Measurements from ENCODE around the gene SOD2. TPM values are rescaled to one million over a fixed set of nuclear protein-coding genes. Genes with fewer than 3 reads are reported as not detected.

The SOD2 gene
- total and polyA plus RNA-seq, 2 of the 13 experiments (the other 11 are each of a cell fraction or from before 2014, with no cell fraction given): 304 to 309 TPM

DNA sequence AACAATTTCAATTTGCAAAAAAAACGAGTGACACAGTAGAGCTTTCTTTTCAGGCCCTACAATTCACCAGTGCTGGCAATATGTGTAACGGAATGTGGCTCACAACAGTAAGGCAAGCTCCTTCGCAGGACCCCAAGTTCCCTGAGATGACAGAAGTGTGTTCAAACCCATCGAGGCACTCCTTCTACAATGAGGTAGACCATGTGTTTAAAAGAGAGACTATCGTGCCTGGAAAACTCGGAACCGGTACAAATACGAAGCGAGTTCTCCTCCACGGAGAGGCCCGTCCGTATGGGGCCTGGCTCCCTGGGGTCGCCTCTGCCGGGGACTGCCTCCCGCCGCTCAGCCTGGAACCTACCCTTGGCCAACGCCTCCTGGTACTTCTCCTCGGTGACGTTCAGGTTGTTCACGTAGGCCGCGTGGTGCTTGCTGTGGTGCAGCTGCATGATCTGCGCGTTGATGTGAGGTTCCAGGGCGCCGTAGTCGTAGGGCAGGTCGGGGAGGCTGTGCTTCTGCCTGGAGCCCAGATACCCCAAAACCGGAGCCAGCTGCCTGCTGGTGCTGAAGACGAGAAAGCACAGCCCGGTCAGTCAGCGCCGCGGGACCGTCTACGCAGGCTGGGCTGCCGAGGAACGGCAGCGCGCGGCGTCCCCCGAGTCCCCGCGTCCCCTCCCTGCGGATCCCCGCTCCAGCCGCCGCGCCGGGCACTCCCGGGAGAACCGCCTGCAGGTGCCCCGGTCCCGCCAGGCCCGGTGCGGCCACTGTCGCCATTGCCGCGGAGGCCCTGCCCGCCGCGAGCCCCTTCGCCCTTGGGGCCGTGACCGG, 526 bp downstream of the SOD2 start (continued):
- TF ChIP-seq GLI4 (CRISPR knock-in tag; IDR thresholded peaks at IDR 0.05; ENCODE audit: borderline replicate concordance) (no peak), TBP (CRISPR knock-in tag; IDR thresholded peaks at IDR 0.05) (0 out of 2 replicates have a peak, but pooled peaks have one; percentile 72), ZNF354B (CRISPR knock-in tag; IDR thresholded peaks at IDR 0.05) (peak; percentile 68; the same call in 1 of the 2 replicates), CBX1 (IDR thresholded peaks at IDR 0.05; ENCODE audit: low read depth) (no peak), FOXK2 (IDR thresholded peaks at IDR 0.05) (no peak), RBAK (CRISPR knock-in tag; IDR thresholded peaks at IDR 0.05) (no peak), TRIM24 (CRISPR knock-in tag; IDR thresholded peaks at IDR 0.05) (no peak), CBFB (CRISPR knock-in tag; IDR thresholded peaks at IDR 0.05) (no peak), NR3C1 (CRISPR knock-in tag; IDR thresholded peaks at IDR 0.05) (no peak), MAZ (IDR thresholded peaks at IDR 0.05; ENCODE audit: borderline replicate concordance, low read depth, low read length) (no peak), MAZ (CRISPR knock-in tag; IDR thresholded peaks at IDR 0.05; ENCODE audit: low read depth) (no peak), ZNF335 (CRISPR knock-in tag; IDR thresholded peaks at IDR 0.05) (no peak), TSC22D2 (CRISPR knock-in tag; IDR thresholded peaks at IDR 0.05; ENCODE audit: borderline replicate concordance) (no peak), ZNF264 (CRISPR knock-in tag; IDR thresholded peaks at IDR 0.05) (0 out of 2 replicates have a peak, but pooled peaks have one; percentile 32), GTF3A (CRISPR knock-in tag; conservative IDR thresholded peaks at IDR 0.05) (0 out of 2 replicates have a peak, but pooled peaks have one; percentile 25), ZNF543 (CRISPR knock-in tag; IDR thresholded peaks at IDR 0.05) (no peak), TAF15 (IDR thresholded peaks at IDR 0.05; ENCODE audit: low read depth, low read length, poor library complexity, severe bottlenecking) (peak; percentile 13), ZMYM4 (CRISPR knock-in tag; IDR thresholded peaks at IDR 0.05) (peak; percentile 3; the same call in 1 of the 2 replicates)
- TF ChIP-seq, protein P1, sequence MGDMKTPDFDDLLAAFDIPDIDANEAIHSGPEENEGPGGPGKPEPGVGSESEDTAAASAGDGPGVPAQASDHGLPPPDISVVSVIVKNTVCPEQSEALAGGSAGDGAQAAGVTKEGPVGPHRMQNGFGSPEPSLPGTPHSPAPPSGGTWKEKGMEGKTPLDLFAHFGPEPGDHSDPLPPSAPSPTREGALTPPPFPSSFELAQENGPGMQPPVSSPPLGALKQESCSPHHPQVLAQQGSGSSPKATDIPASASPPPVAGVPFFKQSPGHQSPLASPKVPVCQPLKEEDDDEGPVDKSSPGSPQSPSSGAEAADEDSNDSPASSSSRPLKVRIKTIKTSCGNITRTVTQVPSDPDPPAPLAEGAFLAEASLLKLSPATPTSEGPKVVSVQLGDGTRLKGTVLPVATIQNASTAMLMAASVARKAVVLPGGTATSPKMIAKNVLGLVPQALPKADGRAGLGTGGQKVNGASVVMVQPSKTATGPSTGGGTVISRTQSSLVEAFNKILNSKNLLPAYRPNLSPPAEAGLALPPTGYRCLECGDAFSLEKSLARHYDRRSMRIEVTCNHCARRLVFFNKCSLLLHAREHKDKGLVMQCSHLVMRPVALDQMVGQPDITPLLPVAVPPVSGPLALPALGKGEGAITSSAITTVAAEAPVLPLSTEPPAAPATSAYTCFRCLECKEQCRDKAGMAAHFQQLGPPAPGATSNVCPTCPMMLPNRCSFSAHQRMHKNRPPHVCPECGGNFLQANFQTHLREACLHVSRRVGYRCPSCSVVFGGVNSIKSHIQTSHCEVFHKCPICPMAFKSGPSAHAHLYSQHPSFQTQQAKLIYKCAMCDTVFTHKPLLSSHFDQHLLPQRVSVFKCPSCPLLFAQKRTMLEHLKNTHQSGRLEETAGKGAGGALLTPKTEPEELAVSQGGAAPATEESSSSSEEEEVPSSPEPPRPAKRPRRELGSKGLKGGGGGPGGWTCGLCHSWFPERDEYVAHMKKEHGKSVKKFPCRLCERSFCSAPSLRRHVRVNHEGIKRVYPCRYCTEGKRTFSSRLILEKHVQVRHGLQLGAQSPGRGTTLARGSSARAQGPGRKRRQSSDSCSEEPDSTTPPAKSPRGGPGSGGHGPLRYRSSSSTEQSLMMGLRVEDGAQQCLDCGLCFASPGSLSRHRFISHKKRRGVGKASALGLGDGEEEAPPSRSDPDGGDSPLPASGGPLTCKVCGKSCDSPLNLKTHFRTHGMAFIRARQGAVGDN (CRISPR knock-in tag; IDR thresholded peaks at IDR 0.05): peak; percentile 57
- TF ChIP-seq, protein P2, sequence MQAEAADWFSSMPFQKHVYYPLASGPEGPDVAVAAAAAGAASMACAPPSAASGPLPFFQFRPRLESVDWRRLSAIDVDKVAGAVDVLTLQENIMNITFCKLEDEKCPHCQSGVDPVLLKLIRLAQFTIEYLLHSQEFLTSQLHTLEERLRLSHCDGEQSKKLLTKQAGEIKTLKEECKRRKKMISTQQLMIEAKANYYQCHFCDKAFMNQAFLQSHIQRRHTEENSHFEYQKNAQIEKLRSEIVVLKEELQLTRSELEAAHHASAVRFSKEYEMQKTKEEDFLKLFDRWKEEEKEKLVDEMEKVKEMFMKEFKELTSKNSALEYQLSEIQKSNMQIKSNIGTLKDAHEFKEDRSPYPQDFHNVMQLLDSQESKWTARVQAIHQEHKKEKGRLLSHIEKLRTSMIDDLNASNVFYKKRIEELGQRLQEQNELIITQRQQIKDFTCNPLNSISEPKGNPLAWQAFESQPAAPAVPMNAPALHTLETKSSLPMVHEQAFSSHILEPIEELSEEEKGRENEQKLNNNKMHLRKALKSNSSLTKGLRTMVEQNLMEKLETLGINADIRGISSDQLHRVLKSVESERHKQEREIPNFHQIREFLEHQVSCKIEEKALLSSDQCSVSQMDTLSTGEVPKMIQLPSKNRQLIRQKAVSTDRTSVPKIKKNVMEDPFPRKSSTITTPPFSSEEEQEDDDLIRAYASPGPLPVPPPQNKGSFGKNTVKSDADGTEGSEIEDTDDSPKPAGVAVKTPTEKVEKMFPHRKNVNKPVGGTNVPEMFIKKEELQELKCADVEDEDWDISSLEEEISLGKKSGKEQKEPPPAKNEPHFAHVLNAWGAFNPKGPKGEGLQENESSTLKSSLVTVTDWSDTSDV (CRISPR knock-in tag; IDR thresholded peaks at IDR 0.05): peak; percentile 78
- TF ChIP-seq, protein P3, sequence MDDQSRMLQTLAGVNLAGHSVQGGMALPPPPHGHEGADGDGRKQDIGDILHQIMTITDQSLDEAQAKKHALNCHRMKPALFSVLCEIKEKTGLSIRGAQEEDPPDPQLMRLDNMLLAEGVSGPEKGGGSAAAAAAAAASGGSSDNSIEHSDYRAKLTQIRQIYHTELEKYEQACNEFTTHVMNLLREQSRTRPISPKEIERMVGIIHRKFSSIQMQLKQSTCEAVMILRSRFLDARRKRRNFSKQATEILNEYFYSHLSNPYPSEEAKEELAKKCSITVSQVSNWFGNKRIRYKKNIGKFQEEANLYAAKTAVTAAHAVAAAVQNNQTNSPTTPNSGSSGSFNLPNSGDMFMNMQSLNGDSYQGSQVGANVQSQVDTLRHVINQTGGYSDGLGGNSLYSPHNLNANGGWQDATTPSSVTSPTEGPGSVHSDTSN (CRISPR knock-in tag; IDR thresholded peaks at IDR 0.05; ENCODE audit: borderline replicate concordance): 0 out of 2 replicates have a peak, but pooled peaks have one; percentile 15
- TF ChIP-seq, protein P4, sequence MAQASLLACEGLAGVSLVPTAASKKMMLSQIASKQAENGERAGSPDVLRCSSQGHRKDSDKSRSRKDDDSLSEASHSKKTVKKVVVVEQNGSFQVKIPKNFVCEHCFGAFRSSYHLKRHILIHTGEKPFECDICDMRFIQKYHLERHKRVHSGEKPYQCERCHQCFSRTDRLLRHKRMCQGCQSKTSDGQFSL (CRISPR knock-in tag; IDR thresholded peaks at IDR 0.05): no peak
